Upper lobe of left lung (tissue), 4 donors: ENCODE data around the gene QSOX1.

Experiments used
- EP300 ChIP-seq, 4 donors: sonication (generic); formaldehyde crosslinking; IDR thresholded peaks; one replicate each; pipeline ENCODE4 v1.5.1; 2017; ENCODE audit warnings: antibody characterized with exemption in 4 of 4, control low read depth in 2 of 4
- TF ChIP-seq, protein P1 (sequence below), 6 experiments: fragments of 450-650 bp in 4 of 6; fragments of 200-600 bp in 2 of 6; sonication (generic) in 2 of 6; IDR thresholded peaks; one replicate each; pipeline ENCODE4 v1.5.1; 2016 to 2019; ENCODE audit warnings: antibody characterized with exemption in 6 of 6

DNA sequence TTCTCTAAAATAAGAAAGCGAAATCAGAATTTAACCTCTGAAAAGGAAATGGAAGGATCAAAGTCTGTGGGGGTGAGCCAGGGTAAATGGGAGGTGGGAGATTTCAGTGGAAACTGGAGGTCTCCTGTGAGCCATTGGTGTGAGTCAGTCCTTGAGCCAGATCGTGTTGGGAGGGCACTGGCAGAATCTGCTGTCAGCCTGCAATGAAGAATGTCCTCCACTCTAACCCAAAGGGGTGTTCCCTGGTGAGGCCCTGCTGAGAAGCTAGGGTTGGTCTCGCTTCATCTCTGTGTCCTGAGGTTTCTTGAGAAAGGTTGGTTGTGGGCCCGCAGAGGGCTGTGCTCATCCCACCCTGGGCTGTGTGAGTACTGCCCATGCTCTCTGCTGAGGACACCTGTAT, 2.4 kb downstream of the QSOX1 start:
- no peak for TF ChIP-seq EP300 (IDR thresholded peaks at IDR 0.05)
- TF ChIP-seq, protein P1, sequence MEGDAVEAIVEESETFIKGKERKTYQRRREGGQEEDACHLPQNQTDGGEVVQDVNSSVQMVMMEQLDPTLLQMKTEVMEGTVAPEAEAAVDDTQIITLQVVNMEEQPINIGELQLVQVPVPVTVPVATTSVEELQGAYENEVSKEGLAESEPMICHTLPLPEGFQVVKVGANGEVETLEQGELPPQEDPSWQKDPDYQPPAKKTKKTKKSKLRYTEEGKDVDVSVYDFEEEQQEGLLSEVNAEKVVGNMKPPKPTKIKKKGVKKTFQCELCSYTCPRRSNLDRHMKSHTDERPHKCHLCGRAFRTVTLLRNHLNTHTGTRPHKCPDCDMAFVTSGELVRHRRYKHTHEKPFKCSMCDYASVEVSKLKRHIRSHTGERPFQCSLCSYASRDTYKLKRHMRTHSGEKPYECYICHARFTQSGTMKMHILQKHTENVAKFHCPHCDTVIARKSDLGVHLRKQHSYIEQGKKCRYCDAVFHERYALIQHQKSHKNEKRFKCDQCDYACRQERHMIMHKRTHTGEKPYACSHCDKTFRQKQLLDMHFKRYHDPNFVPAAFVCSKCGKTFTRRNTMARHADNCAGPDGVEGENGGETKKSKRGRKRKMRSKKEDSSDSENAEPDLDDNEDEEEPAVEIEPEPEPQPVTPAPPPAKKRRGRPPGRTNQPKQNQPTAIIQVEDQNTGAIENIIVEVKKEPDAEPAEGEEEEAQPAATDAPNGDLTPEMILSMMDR (IDR thresholded peaks at IDR 0.05) = no peak
